IPS DF 6.9 (cell line): Measurements from ENCODE around the gene PPM1H.

Experiments used
- DNase-seq: peaks from one replicate; pipeline ENCODE4 v3.0.0-alpha.2; 2013; ENCODE audit warnings: low read depth, low spot score
- H3K27ac ChIP-seq: one replicate; pipeline ENCODE4 v1.5.1; 2013; ENCODE audit warnings: low read length, control low read depth
- H3K27me3 ChIP-seq: 2 replicates; pipeline ENCODE4 v1.6.1; 2013; ENCODE audit warnings: mild to moderate bottlenecking, low read length; ENCODE audit not compliant: control insufficient read depth, insufficient read depth
- H3K36me3 ChIP-seq: 2 replicates; pipeline ENCODE4 v1.6.1; 2013; ENCODE audit warnings: low read length; ENCODE audit not compliant: control insufficient read depth, insufficient read depth
- H3K4me1 ChIP-seq: 2 replicates; pipeline ENCODE4 v1.6.1; 2013; ENCODE audit warnings: low read length; ENCODE audit not compliant: control insufficient read depth, insufficient read depth
- H3K4me3 ChIP-seq: 2 replicates; pipeline ENCODE4 v1.5.1; 2013; ENCODE audit warnings: mild to moderate bottlenecking, low read length
- H3K9me3 ChIP-seq: 2 replicates; pipeline ENCODE4 v1.6.1; 2013; ENCODE audit warnings: low read length, inconsistent platforms; ENCODE audit not compliant: control insufficient read depth, insufficient read depth
- WGBS: extraction: QIAGEN DNeasy Blood & Tissue Kit; methylation state at CpG from one replicate; pipeline ENCODE4 v1.1.7; 2013; ENCODE audit warnings: mixed read lengths, missing lambda C conversion rate; ENCODE audit not compliant: insufficient read length, insufficient coverage; 5-methylcytosine and 5-hydroxymethylcytosine counted together

Gene PPM1H

DNA sequence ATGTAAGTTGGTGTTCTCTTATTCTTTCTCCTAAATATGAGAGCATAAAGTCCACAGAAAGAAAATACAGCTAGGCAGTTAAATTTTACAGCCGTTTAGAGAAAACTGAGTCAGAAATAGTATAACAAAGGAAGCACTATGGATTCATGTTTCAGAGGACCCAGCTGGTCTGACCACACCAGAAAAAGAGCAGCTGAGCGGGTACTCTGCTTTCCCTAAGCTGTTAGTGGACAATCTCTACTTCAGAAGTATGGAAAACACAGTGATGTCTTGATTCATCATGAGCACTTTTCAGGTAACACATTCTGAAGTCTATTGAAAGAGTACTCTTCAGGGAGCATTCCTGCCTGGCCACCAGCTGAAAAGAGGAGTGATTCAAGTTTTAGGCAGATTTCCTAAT is 12.4 kb downstream of the PPM1H start:
- Histone ChIP-seq H3K9me3 (no peaks in the 10 kb centered on the region), H3K27ac (no peak overlapping the region), H3K36me3 (no peaks in the 10 kb centered on the region), H3K4me3 (no peak overlapping the region), H3K4me1 (0 out of 2 replicates have a peak, but pooled peaks cover 1% of the 10 kb centered on the region), H3K27me3 (no peaks in the 10 kb centered on the region)
- no peak for DNase-seq
- no CpG with 5 or more reads among the region's 2 CpGs for WGBS

DNA sequence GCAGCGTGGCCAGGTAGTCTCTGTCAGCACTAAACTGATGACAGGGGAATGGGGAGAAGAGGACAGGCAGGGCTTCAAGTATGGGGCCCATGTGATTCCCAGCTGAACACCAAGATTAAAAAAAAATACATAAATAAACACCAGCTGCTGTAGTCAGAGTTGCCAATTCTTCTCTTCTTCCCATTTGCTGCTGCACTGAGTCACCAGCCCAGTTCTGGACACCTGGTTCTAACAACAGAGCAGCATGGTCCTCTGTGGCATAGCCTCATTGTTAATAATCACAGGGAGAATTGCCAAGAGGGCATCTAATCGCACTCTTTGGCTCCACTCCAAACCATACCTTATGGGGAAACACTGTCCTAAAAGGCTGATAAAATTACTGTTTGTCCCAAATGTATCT is 15.1 kb downstream of the PPM1H start:
- Histone ChIP-seq H3K27me3 (no peaks in the 10 kb centered on the region), H3K36me3 (no peaks in the 10 kb centered on the region), H3K4me3 (no peak overlapping the region), H3K27ac (no peak overlapping the region), H3K9me3 (no peaks in the 10 kb centered on the region), H3K4me1 (peaks cover 5% of the 10 kb centered on the region)
- DNase-seq = no peak
- no CpG with 5 or more reads among the region's 2 CpGs for WGBS

DNA sequence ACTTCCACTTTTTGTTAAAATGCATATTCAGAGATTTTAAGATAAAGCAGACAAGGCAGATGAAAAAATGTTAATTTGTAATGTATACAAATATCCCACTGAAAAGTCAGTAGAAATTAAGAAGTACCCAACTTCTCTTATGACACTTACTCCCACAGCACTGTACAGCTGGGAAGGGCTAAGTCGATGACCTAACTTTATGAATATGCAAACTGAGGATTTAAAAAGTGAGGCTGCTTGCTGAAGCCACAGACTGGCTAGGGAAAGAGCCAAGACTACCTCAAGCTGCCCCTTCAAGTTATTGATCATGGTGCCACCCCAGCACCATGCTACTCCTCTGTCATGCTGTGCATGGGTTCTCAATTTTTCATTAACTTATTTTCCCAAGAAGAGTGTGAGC is 17.0 kb downstream of the PPM1H start:
- DNase-seq = no peak
- no peaks in the 10 kb centered on the region for H3K27me3 ChIP-seq
- no CpG with 5 or more reads among the region's 1 CpG for WGBS
- no peaks in the 10 kb centered on the region for H3K9me3 ChIP-seq
- no peak overlapping the region for H3K4me3 ChIP-seq
- peaks cover 13% of the 10 kb centered on the region for H3K4me1 ChIP-seq
- H3K36me3 ChIP-seq = no peaks in the 10 kb centered on the region
- no peak overlapping the region for H3K27ac ChIP-seq

GRCh38 chr12:62916632-62917425 is 18.1 kb downstream of the PPM1H start:
- H3K4me3 ChIP-seq = no peak overlapping the region
- H3K4me1 ChIP-seq = peaks cover 13% of the 10 kb centered on the region
- no peaks in the 10 kb centered on the region for H3K9me3 ChIP-seq
- no CpG with 5 or more reads among the region's 7 CpGs for WGBS
- H3K36me3 ChIP-seq = no peaks in the 10 kb centered on the region
- DNase-seq = no peak
- H3K27ac ChIP-seq = no peak overlapping the region
- no peaks in the 10 kb centered on the region for H3K27me3 ChIP-seq

DNA sequence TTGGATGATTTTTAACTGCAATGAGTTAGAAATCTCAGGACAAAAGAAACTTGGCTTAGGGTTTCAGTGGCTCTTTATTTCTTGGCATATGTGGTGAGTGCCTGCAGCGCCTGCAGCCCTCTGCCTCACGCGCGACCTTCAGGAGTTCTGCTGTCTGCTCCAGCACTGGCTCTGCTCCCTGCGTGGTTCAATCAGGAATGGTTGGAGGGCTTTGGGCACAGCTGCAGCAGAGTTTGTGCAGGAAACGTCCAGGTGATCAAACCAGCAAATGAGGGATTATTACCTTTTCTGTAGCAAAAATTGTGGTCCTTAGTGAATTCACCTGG is 19.8 kb downstream of the PPM1H start:
- Histone ChIP-seq H3K4me1 (peaks cover 13% of the 10 kb centered on the region), H3K4me3 (no peak overlapping the region), H3K9me3 (no peaks in the 10 kb centered on the region), H3K27ac (no peak overlapping the region), H3K27me3 (no peaks in the 10 kb centered on the region), H3K36me3 (no peaks in the 10 kb centered on the region)
- no CpG with 5 or more reads among the region's 6 CpGs for WGBS
- no peak for DNase-seq

DNA sequence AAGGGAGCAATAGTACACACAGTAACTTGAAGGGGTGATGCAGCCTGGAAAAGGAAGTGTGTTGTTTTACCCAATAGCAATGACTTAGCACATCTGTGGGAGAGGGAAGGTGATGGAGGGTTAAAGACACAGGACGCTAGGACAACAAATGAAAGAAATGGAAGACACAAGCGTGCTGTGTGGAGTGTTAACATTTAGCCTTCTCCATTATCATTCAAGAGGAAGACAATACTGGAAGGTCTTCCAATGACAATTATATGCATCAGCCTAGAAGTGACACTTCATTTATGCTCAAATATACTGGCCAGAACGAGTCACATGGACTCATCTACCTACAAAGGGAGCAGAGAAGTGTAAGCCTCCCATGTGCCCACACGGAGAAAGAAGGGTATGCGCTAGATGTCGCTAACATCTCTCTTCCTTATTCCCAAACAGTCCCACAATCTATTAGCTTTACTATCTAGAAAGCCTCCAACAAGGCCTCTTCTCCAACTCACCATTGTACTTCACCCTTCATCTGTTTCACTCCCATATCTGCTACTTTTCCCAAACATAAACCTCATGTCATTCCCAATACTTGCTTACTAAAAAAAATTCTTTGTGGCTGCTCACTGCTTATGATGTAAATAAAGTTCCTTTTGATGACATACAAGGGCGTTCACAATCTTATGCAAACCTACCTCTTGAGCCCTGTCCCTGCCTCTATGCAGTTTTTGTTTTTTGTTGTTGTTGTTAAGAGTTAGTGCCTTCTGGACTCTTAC is 20.3 kb downstream of the PPM1H start:
- Histone ChIP-seq H3K27me3 (no peaks in the 10 kb centered on the region), H3K27ac (no peak overlapping the region), H3K4me3 (no peak overlapping the region), H3K4me1 (peaks cover 12% of the 10 kb centered on the region), H3K9me3 (no peaks in the 10 kb centered on the region), H3K36me3 (no peaks in the 10 kb centered on the region)
- no peak for DNase-seq
- no CpG with 5 or more reads among the region's 7 CpGs for WGBS

- no peak overlapping the region for H3K27ac ChIP-seq
- no peaks in the 10 kb centered on the region for H3K9me3 ChIP-seq
- no CpG with 5 or more reads among the region's 6 CpGs for WGBS
- DNase-seq = no peak
- no peaks in the 10 kb centered on the region for H3K27me3 ChIP-seq
- peaks cover 11% of the 10 kb centered on the region for H3K4me1 ChIP-seq
- H3K36me3 ChIP-seq = no peaks in the 10 kb centered on the region
- H3K4me3 ChIP-seq = no peak overlapping the region
Measured at GRCh38 chr12:62913380-62913779, 21.6 kb downstream of the PPM1H start.

DNA sequence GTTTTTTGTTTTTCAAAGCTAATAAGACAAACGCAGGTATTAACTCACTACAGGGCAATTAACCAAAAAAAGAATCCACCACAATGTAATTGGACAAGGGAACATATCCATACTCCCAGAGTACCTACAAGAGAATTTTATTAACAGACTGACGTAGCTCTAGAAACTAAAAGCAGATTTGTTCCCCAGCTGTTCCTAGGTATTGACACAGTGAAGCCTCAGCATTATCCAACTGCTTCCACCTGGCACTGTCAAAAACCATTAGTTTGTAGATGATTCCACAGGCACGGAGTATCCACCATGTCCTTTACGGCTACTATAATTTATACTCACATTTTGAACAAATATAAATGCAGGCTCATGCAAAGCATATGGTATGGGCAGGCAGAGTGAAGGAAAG is 22.3 kb downstream of the PPM1H start:
- no peak for DNase-seq
- Histone ChIP-seq H3K27me3 (no peaks in the 10 kb centered on the region), H3K36me3 (no peaks in the 10 kb centered on the region), H3K27ac (no peak overlapping the region), H3K4me1 (peaks cover 11% of the 10 kb centered on the region), H3K4me3 (no peak overlapping the region), H3K9me3 (no peaks in the 10 kb centered on the region)
- WGBS = no CpG with 5 or more reads among the region's 4 CpGs

DNA sequence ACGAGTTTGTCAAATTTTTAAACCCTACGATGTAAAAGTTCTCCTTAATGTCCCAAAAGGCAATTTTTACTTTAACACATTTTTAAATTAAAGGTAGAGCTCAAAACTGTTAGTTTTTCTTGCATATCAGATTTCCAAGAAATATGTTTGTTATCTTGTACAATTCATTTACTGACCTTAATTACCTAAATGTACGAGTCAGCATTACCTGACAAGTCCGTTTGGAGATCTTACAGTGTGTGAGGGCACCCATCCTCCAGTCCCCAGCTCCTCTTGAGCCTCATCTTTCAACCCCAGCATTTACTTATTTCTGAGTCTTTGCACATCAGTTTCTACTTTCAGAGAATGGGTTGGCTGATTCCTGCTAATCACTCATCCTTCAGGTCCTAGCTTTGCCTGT is 23.7 kb downstream of the PPM1H start:
- no peaks in the 10 kb centered on the region for H3K36me3 ChIP-seq
- WGBS = 100% methylated on average over 1 of the region's 4 CpGs
- DNase-seq = no peak
- no peaks in the 10 kb centered on the region for H3K9me3 ChIP-seq
- peaks cover 11% of the 10 kb centered on the region for H3K4me1 ChIP-seq
- no peak overlapping the region for H3K27ac ChIP-seq
- no peak overlapping the region for H3K4me3 ChIP-seq
- H3K27me3 ChIP-seq = no peaks in the 10 kb centered on the region

- Histone ChIP-seq H3K4me1 (peaks cover 11% of the 10 kb centered on the region), H3K4me3 (no peak overlapping the region), H3K9me3 (no peaks in the 10 kb centered on the region), H3K36me3 (no peaks in the 10 kb centered on the region), H3K27ac (no peak overlapping the region), H3K27me3 (no peaks in the 10 kb centered on the region)
- WGBS = no CpG with 5 or more reads among the region's 5 CpGs
- DNase-seq = no peak
Measured at GRCh38 chr12:62910549-62911169, 24.3 kb downstream of the PPM1H start.
